ENCODE results near the gene CHST5. TPM values are rescaled to one million over a fixed set of nuclear protein-coding genes. Genes with fewer than 3 reads are reported as not detected.
A peak's percentile ranks its signal among the peaks of the same experiment; 100 is the strongest.

The CHST5 gene
- total and polyA plus RNA-seq, 2 donors (not counting 1 experiment from before 2014, with no cell fraction given), result under 0.01 TPM; not detected in 1

GRCh38 chr16:75506574-75506973, 29.3 kb downstream of the CHST5 start:
- no peak overlapping the region for H3K27ac ChIP-seq (ENCODE audit: insufficient read depth, low read length)

GRCh38 chr16:75506107-75506506, 29.8 kb downstream of the CHST5 start:
- no peak overlapping the region for H2AFZ ChIP-seq (ENCODE audit: low read length)
- TF ChIP-seq CTCF (conservative IDR thresholded peaks at IDR 0.05 in 1 of 2, IDR thresholded peaks at IDR 0.05 in 1 of 2; ENCODE audit: low read depth in 1 of 2, low read length in 2 of 2) (no peak), EZH2 (IDR thresholded peaks at IDR 0.05; ENCODE audit: low read length, missing control alignments) (no peak)
- no peaks in the 10 kb centered on the region for H3K36me3 ChIP-seq (ENCODE audit: control insufficient read depth, insufficient read depth, low read length)
- H3K9ac ChIP-seq (ENCODE audit: insufficient read depth, low read length), result no peak overlapping the region
- H3K4me1 ChIP-seq (ENCODE audit: control insufficient read depth, extremely low read depth, insufficient read depth, low read length), result no peaks in the 10 kb centered on the region
- no peaks in the 10 kb centered on the region for H3K9me3 ChIP-seq (ENCODE audit: control insufficient read depth, insufficient read depth, low read depth, low read length)
- no peak overlapping the region for H3K4me2 ChIP-seq (ENCODE audit: extremely low read depth, insufficient read depth, low read length)
- H3K27ac ChIP-seq (ENCODE audit: insufficient read depth, low read length), result no peak overlapping the region
- H3K27me3 ChIP-seq (ENCODE audit: control insufficient read depth, insufficient read depth, low read length), result no peaks in the 10 kb centered on the region
- H3K4me3 ChIP-seq (replicated peaks in 1 of 4; ENCODE audit: control extremely low read depth in 1 of 4, insufficient read depth in 1 of 4, low read depth in 3 of 4, low read length in 4 of 4), result no peak overlapping the region
- no peaks in the 10 kb centered on the region for H4K20me1 ChIP-seq (ENCODE audit: control insufficient read depth, extremely low read depth, insufficient read depth, low read length)
- no peaks in the 10 kb centered on the region for H3K79me2 ChIP-seq (ENCODE audit: control insufficient read depth, insufficient read depth, low read length)
- no peak for DNase-seq (ENCODE audit: low read depth in 2 of 2)

More at GRCh38 chr16:75506574-75506973, 29.3 kb downstream of the CHST5 start:
- Histone ChIP-seq H2AFZ (ENCODE audit: low read length) (peak overlapping the region; percentile 31), H3K4me1 (ENCODE audit: control insufficient read depth, extremely low read depth, insufficient read depth, low read length) (no peaks in the 10 kb centered on the region), H3K4me2 (ENCODE audit: extremely low read depth, insufficient read depth, low read length) (no peak overlapping the region), H3K79me2 (ENCODE audit: control insufficient read depth, insufficient read depth, low read length) (no peaks in the 10 kb centered on the region), H3K9ac (ENCODE audit: insufficient read depth, low read length) (no peak overlapping the region), H4K20me1 (ENCODE audit: control insufficient read depth, extremely low read depth, insufficient read depth, low read length) (no peaks in the 10 kb centered on the region), H3K4me3 (replicated peaks in 1 of 4; ENCODE audit: control extremely low read depth in 1 of 4, insufficient read depth in 1 of 4, low read depth in 3 of 4, low read length in 4 of 4) (no peak overlapping the region), H3K27me3 (ENCODE audit: control insufficient read depth, insufficient read depth, low read length) (no peaks in the 10 kb centered on the region), H3K9me3 (ENCODE audit: control insufficient read depth, insufficient read depth, low read depth, low read length) (no peaks in the 10 kb centered on the region), H3K36me3 (ENCODE audit: control insufficient read depth, insufficient read depth, low read length) (no peaks in the 10 kb centered on the region)
- TF ChIP-seq CTCF (conservative IDR thresholded peaks at IDR 0.05 in 1 of 2, IDR thresholded peaks at IDR 0.05 in 1 of 2; ENCODE audit: low read depth in 1 of 2, low read length in 2 of 2) (no peak), EZH2 (IDR thresholded peaks at IDR 0.05; ENCODE audit: low read length, missing control alignments) (no peak)
- peak; percentile 62 to 68 for DNase-seq (ENCODE audit: low read depth in 2 of 2)

GRCh38 chr16:75503801-75504200, 32.1 kb downstream of the CHST5 start:
- Histone ChIP-seq H4K20me1 (ENCODE audit: control insufficient read depth, extremely low read depth, insufficient read depth, low read length) (no peaks in the 10 kb centered on the region), H3K4me1 (ENCODE audit: control insufficient read depth, extremely low read depth, insufficient read depth, low read length) (no peaks in the 10 kb centered on the region), H3K9me3 (ENCODE audit: control insufficient read depth, insufficient read depth, low read depth, low read length) (no peaks in the 10 kb centered on the region), H2AFZ (ENCODE audit: low read length) (no peak overlapping the region), H3K27ac (ENCODE audit: insufficient read depth, low read length) (no peak overlapping the region), H3K79me2 (ENCODE audit: control insufficient read depth, insufficient read depth, low read length) (no peaks in the 10 kb centered on the region), H3K4me2 (ENCODE audit: extremely low read depth, insufficient read depth, low read length) (no peak overlapping the region), H3K4me3 (replicated peaks in 1 of 4; ENCODE audit: control extremely low read depth in 1 of 4, insufficient read depth in 1 of 4, low read depth in 3 of 4, low read length in 4 of 4) (no peak overlapping the region), H3K9ac (ENCODE audit: insufficient read depth, low read length) (no peak overlapping the region), H3K36me3 (ENCODE audit: control insufficient read depth, insufficient read depth, low read length) (no peaks in the 10 kb centered on the region), H3K27me3 (ENCODE audit: control insufficient read depth, insufficient read depth, low read length) (no peaks in the 10 kb centered on the region)
- no peak for TF ChIP-seq CTCF (conservative IDR thresholded peaks at IDR 0.05 in 1 of 2, IDR thresholded peaks at IDR 0.05 in 1 of 2; ENCODE audit: low read depth in 1 of 2, low read length in 2 of 2)
- TF ChIP-seq EZH2 (IDR thresholded peaks at IDR 0.05; ENCODE audit: low read length, missing control alignments), result no peak
- DNase-seq (ENCODE audit: low read depth in 2 of 2), result no peak
